Activated CD4-positive, alpha-beta T cell treated with anti-CD3 and anti-CD28 coated beads, Interleukin-2, amount 10 ng/mL, durations not matched to agents 24 days and 14 days (primary cell): ENCODE results near the gene B4GALT2. TPM values are rescaled to one million over a fixed set of nuclear protein-coding genes. Genes with fewer than 3 reads are reported as not detected.

ENCODE experiments used
- DNase-seq: peaks from one replicate; pipeline ENCODE4 v3.0.0; 2022
- H3K27ac Mint-ChIP-seq: one replicate; pipeline ENCODE4 v1.8.0; 2022; ENCODE audit warnings: mild to moderate bottlenecking, mixed read lengths
- H3K27me3 Mint-ChIP-seq: one replicate; pipeline ENCODE4 v1.8.0; 2022; ENCODE audit warnings: mixed read lengths
- H3K36me3 Mint-ChIP-seq: one replicate; pipeline ENCODE4 v1.8.0; 2022; ENCODE audit warnings: low read depth, mild to moderate bottlenecking, mixed read lengths
- H3K4me1 Mint-ChIP-seq: one replicate; pipeline ENCODE4 v1.8.0; 2021; ENCODE audit warnings: mixed read lengths
- H3K4me3 Mint-ChIP-seq: one replicate; pipeline ENCODE4 v1.8.0; 2022; ENCODE audit warnings: mild to moderate bottlenecking, moderate library complexity, mixed read lengths
- H3K9me3 Mint-ChIP-seq: one replicate; pipeline ENCODE4 v1.8.0; 2021; ENCODE audit warnings: mixed read lengths
- intact Hi-C: fragments of 100-400 bp; cut with micrococcal nuclease; formaldehyde crosslinking; loops from one replicate; pipeline ENCODE4 v1.15.1; 2023
- total RNA-seq: library from RNA; stranded (reverse); gene quantifications from 2 replicates; pipeline ENCODE4 v1.2.3, GENCODE V29; 2022

Gene B4GALT2
- total RNA-seq, 1 donor from 2014 or later, result 59.7 TPM

DNA sequence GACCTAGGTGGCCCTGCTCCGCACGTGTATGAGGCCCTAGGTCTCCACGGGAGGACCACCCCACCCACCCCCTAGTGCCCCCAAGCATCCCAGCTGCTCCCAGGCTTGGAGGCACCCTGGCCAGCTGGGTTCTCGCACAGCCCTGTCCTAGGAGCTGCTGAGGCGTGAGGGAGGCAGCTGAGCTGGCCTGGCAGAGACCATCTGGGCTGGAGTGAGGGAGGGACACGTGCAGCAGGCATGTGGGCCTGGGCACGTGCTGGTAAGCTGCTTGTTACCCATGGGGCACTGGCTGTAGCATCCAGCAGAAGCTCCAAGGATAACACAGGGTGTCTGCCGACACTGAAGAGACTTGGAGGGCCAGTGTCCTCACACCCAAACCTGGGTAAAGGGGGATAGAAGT, 42.1 kb downstream of the B4GALT2 start:
- H3K9me3 Mint-ChIP-seq, result no peaks in the 10 kb centered on the region
- DNase-seq, result no peak
- intact Hi-C loops, result no loop called here
- H3K27me3 Mint-ChIP-seq, result no peaks in the 10 kb centered on the region
- H3K4me1 Mint-ChIP-seq, result no peaks in the 10 kb centered on the region
- H3K4me3 Mint-ChIP-seq, result no peak overlapping the region
- H3K36me3 Mint-ChIP-seq, result peaks cover 1% of the 10 kb centered on the region
- no peak overlapping the region for H3K27ac Mint-ChIP-seq

DNA sequence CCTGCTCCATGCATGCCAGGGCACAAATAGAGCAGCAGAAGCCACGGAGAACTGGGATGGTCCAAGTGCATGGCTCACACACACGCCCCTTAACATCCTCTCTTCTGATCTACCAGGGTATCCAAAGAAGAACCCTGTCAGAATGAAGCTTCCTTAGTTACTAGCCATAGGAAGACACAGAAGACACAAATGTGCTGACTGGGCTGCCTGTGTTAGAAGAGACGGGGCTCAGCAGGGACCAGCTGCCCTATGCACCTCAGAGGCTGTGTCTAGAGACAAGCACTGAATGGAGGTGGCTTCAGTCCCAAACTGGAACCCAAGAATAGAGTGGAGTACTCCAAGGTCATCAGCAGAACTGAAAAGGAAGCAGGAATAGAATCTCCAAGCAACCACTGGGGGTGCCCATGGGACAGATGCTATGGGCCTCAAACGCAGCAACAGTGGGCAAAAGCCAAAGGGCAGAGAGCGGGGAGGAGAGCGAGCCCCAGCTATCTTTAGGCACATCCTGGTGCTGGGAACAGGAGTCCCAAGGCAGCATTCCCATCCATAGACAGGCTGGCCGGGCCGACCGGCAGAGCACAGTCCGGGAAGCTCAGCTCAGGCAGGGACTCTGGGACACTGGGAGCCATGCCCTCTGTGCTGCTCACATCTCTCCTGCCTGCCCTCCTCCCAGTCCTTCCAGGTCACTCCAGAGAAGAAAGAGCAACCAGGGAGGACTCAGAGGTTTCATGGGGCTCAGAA, 42.7 kb downstream of the B4GALT2 start:
- H3K9me3 Mint-ChIP-seq, result no peaks in the 10 kb centered on the region
- H3K27ac Mint-ChIP-seq, result no peak overlapping the region
- H3K4me1 Mint-ChIP-seq, result no peaks in the 10 kb centered on the region
- H3K27me3 Mint-ChIP-seq, result no peaks in the 10 kb centered on the region
- H3K4me3 Mint-ChIP-seq, result no peak overlapping the region
- intact Hi-C loops, result no loop called here
- peaks cover 1% of the 10 kb centered on the region for H3K36me3 Mint-ChIP-seq
- no peak for DNase-seq

- DNase-seq, result no peak
- intact Hi-C loops, result no loop called here
- no peak overlapping the region for H3K27ac Mint-ChIP-seq
- no peaks in the 10 kb centered on the region for H3K9me3 Mint-ChIP-seq
- H3K4me3 Mint-ChIP-seq, result no peak overlapping the region
- H3K4me1 Mint-ChIP-seq, result peaks cover 9% of the 10 kb centered on the region
- peaks cover 1% of the 10 kb centered on the region for H3K36me3 Mint-ChIP-seq
- H3K27me3 Mint-ChIP-seq, result no peaks in the 10 kb centered on the region
Measured at GRCh38 chr1:44024031-44024902, 45.3 kb downstream of the B4GALT2 start.

- Mint-ChIP-seq H3K4me1 (peaks cover 15% of the 10 kb centered on the region), H3K27ac (no peak overlapping the region), H3K36me3 (peaks cover 1% of the 10 kb centered on the region), H3K9me3 (no peaks in the 10 kb centered on the region), H3K27me3 (no peaks in the 10 kb centered on the region), H3K4me3 (no peak overlapping the region)
- intact Hi-C loops, result no loop called here
- no peak for DNase-seq
Measured at GRCh38 chr1:44024903-44025525, 46.0 kb downstream of the B4GALT2 start.

DNA sequence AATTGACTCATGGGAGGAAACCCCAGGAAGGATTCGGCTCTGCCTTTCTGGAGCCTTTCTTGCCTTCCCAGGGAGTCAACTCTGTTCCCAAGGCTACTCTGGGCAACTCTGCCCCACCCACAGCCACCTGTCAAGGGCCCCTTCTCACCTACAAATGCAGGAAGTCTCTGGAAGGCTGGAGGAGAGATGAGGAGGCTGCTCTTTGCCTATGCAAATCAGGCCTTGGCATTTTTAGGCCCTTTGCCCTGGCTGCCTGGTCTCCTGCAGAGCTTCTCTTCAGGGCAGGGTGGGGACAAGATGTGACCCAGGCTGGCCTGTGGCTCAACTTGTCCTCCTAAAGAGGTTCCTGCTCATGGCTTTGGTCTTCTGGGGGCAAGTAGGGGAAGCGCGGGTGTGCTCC, 46.8 kb downstream of the B4GALT2 start:
- Mint-ChIP-seq H3K4me3 (no peak overlapping the region), H3K4me1 (peaks cover 15% of the 10 kb centered on the region), H3K36me3 (peaks cover 1% of the 10 kb centered on the region), H3K27me3 (no peaks in the 10 kb centered on the region), H3K9me3 (no peaks in the 10 kb centered on the region), H3K27ac (no peak overlapping the region)
- intact Hi-C loops, result no loop called here
- no peak for DNase-seq

- H3K27me3 Mint-ChIP-seq, result no peaks in the 10 kb centered on the region
- no peak overlapping the region for H3K4me3 Mint-ChIP-seq
- DNase-seq, result no peak
- H3K9me3 Mint-ChIP-seq, result no peaks in the 10 kb centered on the region
- H3K36me3 Mint-ChIP-seq, result peaks cover 1% of the 10 kb centered on the region
- H3K27ac Mint-ChIP-seq, result no peak overlapping the region
- H3K4me1 Mint-ChIP-seq, result peaks cover 25% of the 10 kb centered on the region
- intact Hi-C loops, result no loop called here
Measured at GRCh38 chr1:44027320-44027719, 48.3 kb downstream of the B4GALT2 start.

DNA sequence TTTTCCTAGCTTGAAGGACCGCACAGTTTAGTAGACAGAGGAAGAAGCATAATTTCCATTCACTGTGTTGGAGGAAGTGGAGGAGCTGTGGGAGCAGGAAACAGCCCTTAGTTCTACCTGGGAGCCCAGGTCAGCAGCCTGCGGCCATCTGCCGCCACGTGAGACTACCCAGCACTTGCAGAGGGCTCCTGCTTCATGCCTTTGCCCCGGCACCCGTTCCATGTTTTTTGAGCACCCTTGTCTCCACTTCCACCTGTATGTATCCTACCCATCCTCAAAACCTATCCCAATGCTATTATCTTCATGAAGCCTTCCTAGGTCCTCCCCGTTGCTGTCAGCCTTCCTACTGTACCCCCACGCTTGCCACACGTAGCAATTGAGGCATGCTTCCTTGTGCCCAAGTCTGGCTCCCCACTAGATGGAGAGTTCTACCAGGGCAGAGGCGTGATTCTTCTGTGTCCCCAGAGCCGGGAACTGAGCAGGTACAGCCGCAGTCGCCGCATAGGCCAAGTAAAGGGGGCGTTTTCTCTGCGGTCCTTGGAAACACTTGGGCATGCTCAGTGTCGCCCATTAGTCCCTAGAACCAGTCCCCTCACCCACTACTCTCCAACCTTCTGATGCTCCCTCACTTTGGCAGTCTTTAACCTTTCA, 50.4 kb downstream of the B4GALT2 start:
- H3K4me3 Mint-ChIP-seq, result peak overlapping the region; percentile 95
- peaks cover 31% of the 10 kb centered on the region for H3K4me1 Mint-ChIP-seq
- no peaks in the 10 kb centered on the region for H3K27me3 Mint-ChIP-seq
- no peaks in the 10 kb centered on the region for H3K9me3 Mint-ChIP-seq
- intact Hi-C loops, result no loop called here
- H3K27ac Mint-ChIP-seq, result peak overlapping the region; percentile 93
- DNase-seq, result no peak
- H3K36me3 Mint-ChIP-seq, result no peaks in the 10 kb centered on the region

- Mint-ChIP-seq H3K9me3 (no peaks in the 10 kb centered on the region), H3K4me1 (peaks cover 31% of the 10 kb centered on the region), H3K27ac (peak overlapping the region; percentile 93), H3K27me3 (no peaks in the 10 kb centered on the region), H3K36me3 (no peaks in the 10 kb centered on the region), H3K4me3 (peak overlapping the region; percentile 95)
- DNase-seq, result peak; percentile 97
- intact Hi-C loops, result loop anchor here (1.0 to 10.0 kb wide), 6 partner anchors 39 to 1552 kb away; partner anchors contain the start of genes ATP6V0B, CCDC24, CFAP57 and EBNA1BP2
Measured at GRCh38 chr1:44029911-44030604, 51.0 kb downstream of the B4GALT2 start.

DNA sequence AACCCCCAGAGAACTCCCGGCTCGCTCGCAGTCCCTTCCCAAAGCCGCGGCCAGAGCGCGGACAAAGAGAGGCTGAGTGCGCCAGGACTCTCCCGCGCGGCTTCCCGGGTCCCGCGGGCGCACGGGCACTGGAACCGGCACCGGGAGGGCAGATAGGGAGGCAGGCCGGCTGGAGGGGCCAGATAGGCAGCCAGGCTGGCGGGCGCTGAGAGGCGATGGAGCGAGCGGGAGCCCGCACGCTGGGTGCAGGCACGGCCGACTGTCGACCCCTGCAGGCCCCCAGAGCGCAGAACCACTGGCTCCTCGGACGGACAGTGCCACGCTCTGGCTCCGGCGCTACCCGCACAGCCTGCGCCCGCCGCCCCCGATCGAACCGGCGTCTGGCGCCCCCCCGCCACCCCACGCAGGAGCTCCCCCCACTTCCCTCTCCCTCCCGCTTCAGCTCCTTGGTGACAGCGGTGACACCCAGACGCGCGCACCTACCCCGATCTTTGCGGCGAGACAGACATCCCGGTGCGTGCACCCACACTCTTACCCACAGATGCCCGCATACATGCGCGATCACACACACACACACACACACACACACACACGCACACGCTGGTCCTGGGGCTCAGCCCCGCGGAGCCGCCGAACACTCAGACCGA, 51.7 kb downstream of the B4GALT2 start:
- Mint-ChIP-seq H3K27me3 (no peaks in the 10 kb centered on the region), H3K36me3 (no peaks in the 10 kb centered on the region), H3K9me3 (no peaks in the 10 kb centered on the region), H3K4me3 (peak overlapping the region; percentile 90), H3K4me1 (peaks cover 31% of the 10 kb centered on the region), H3K27ac (peak overlapping the region; percentile 85)
- peak; percentile 83 for DNase-seq
- intact Hi-C loops, result loop anchor here (1.0 to 10.0 kb wide), 6 partner anchors 39 to 1552 kb away; partner anchors contain the start of genes ATP6V0B, CCDC24, CFAP57 and EBNA1BP2

DNA sequence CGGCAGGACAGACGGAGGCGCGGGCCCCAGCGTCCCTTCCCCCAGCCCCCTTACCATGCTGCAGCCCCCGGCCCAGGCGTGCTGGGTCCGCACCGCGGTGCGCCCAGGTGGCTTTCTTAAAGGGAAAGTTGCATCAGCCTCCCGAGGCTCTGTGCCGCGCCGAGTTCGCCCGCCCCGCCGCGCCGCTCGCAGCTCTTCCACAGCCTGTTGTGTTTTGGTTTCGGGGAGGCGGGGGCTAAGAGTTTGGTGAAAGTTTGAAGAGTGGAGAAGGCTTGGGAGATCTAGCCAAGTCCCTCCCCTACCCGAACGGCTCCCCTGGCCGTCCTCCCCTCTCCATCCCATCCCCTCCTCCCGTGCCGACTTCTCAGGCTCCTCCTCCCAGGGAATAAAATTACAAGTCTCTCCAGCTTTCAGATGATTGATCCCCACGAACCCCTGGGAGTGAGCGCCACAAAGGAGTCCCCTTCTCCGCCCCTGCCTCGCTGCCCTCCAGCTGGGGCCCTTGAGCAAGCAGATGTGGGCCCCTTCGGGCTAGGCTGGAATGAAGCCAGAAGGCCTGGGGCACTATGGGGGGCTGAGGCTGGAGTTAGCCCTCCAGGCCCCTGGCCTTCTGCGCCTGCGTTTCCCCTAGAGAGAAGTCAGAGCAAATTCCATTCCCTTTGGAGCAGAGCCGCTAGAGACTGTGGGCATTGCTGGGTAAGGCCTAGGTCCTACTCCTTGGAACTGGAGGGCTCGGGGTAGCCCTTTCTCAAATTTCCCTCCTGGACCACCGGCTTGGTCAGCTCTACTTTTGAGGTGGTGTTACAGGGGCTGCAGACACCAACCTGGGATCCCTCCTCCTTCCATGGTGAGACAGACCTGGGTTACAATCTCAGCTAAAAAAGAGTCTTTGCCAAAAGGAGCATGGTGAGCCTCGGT, 52.5 kb downstream of the B4GALT2 start, which contains the start of gene SLC6A9:
Gene SLC6A9, minus strand, starts transcription at position 211 of the 918 bp plus-strand sequence. CDS start 7,185 bp downstream, outside the sequence.
- Mint-ChIP-seq H3K4me3 (peak within 1 kb of the TSS; percentile 90), H3K36me3 (no peaks in the 10 kb centered on the region), H3K4me1 (peaks cover 32% of the 10 kb centered on the region), H3K27ac (peak within 1 kb of the TSS; percentile 85), H3K9me3 (no peaks in the 10 kb centered on the region), H3K27me3 (no peaks in the 10 kb centered on the region)
- intact Hi-C loops, result loop anchor here (2.0 to 10.0 kb wide), 4 partner anchors 57 to 1551 kb away; partner anchors contain the start of genes ATP6V0B, CFAP57, EBNA1BP2 and NASP
- DNase-seq, result peak; percentile 84

- no peak overlapping the region for H3K27ac Mint-ChIP-seq
- peaks cover 33% of the 10 kb centered on the region for H3K4me1 Mint-ChIP-seq
- H3K27me3 Mint-ChIP-seq, result no peaks in the 10 kb centered on the region
- peak overlapping the region; percentile 90 for H3K4me3 Mint-ChIP-seq
- intact Hi-C loops, result loop anchor here (5.0 to 10.0 kb wide), 3 partner anchors 267 to 1550 kb away; partner anchors contain the start of genes CFAP57, EBNA1BP2 and NASP
- H3K9me3 Mint-ChIP-seq, result no peaks in the 10 kb centered on the region
- peak; percentile 57 for DNase-seq
- H3K36me3 Mint-ChIP-seq, result no peaks in the 10 kb centered on the region
Measured at GRCh38 chr1:44032170-44032790, 53.3 kb downstream of the B4GALT2 start.
